Endothelial cell of umbilical vein (primary cell): ENCODE measurements around the gene PGS1. TPM values are rescaled to one million over a fixed set of nuclear protein-coding genes. Genes with fewer than 3 reads are reported as not detected.

Experiments
- BruUV-seq: library from RNA; stranded (reverse); fragments of 400-500 nt; replicated peaks from 2 replicates; lab custom pipeline; 2021; lab: Mats Ljungman, UMichigan
- CTCF ChIA-PET: fragments of 300-600, 350-600 bp; sonication (Branson Sonifier 250); formaldehyde crosslinking; loops from one replicate; lab custom pipeline; 2021; ENCODE audit warnings: antibody characterized with exemption, inconsistent platforms; lab: Charles Lee
- POLR2A ChIA-PET: fragments of 300-600, 350-600 bp; sonication (Branson Sonifier 250); formaldehyde crosslinking; loops from one replicate; lab custom pipeline; 2021; ENCODE audit warnings: antibody characterized with exemption, inconsistent platforms; lab: Charles Lee
- DNase-seq: peaks from one replicate; pipeline ENCODE4 v3.0.0-alpha.2; 2011; ENCODE audit warnings: low read depth, low spot score
- FAIRE-seq: peaks from 2 replicates; lab custom pipeline; 2011; peaks lifted over from hg19 to GRCh38; lab: Jason Lieb, UNC
- H2AFZ ChIP-seq: 2 replicates; pipeline ENCODE4 v1.6.0; 2012; ENCODE audit warnings: low read depth, low read length, control low read depth, inconsistent platforms
- H3K27ac ChIP-seq: 2 replicates; pipeline ENCODE4 v1.5.1; 2011; ENCODE audit warnings: low read depth, mild to moderate bottlenecking, control low read depth, low read length, moderate library complexity; ENCODE audit not compliant: insufficient read depth
- H3K27me3 ChIP-seq, 2 experiments: 2 replicates each; pipeline versions ENCODE4 v1.6.0 to v1.6.1; 2011; ENCODE audit warnings: low read length in 2 of 2, mixed read lengths in 1 of 2; ENCODE audit not compliant: control insufficient read depth in 2 of 2, insufficient read depth in 2 of 2
- H3K36me3 ChIP-seq, 2 experiments: 2 replicates in 1 of 2; 3 replicates in 1 of 2; pipeline ENCODE4 v1.5.1; 2011; ENCODE audit warnings: low read length in 2 of 2, mild to moderate bottlenecking in 1 of 2, moderate library complexity in 1 of 2; ENCODE audit not compliant: control insufficient read depth in 2 of 2, insufficient read depth in 2 of 2; ENCODE audit errors: extremely low read depth in 1 of 2
- H3K4me1 ChIP-seq: 3 replicates; pipeline ENCODE4 v1.5.1; 2011; ENCODE audit warnings: mild to moderate bottlenecking, low read length; ENCODE audit not compliant: control insufficient read depth, insufficient read depth; ENCODE audit errors: extremely low read depth
- H3K4me2 ChIP-seq: 2 replicates; pipeline ENCODE4 v1.6.1; 2011; ENCODE audit warnings: low read length, control low read depth, mixed read lengths; ENCODE audit not compliant: insufficient read depth
- H3K4me3 ChIP-seq, 3 experiments: fragments of 200-600 bp in 1 of 3; sonication (generic), shearing (Covaris generic) in 1 of 3; replicated peaks in 1 of 3; 2 replicates each; pipeline ENCODE4 v1.5.1; 2011 to 2016; ENCODE audit warnings: control low read depth in 3 of 3, low read length in 3 of 3, mild to moderate bottlenecking in 2 of 3, inconsistent platforms in 1 of 3, low read depth in 1 of 3, moderate library complexity in 1 of 3; ENCODE audit not compliant: insufficient read depth in 1 of 3
- H3K79me2 ChIP-seq: 2 replicates; pipeline ENCODE4 v1.6.0; 2012; ENCODE audit warnings: low read length, inconsistent platforms; ENCODE audit not compliant: control insufficient read depth, insufficient read depth
- H3K9ac ChIP-seq: replicated peaks from 2 replicates; pipeline ENCODE3; 2011; ENCODE audit warnings: low read length, control low read depth; ENCODE audit not compliant: insufficient read depth; ENCODE audit errors: extremely low read depth
- H3K9me1 ChIP-seq: replicated peaks from 3 replicates; pipeline ENCODE4 v1.6.0; 2011; ENCODE audit warnings: mild to moderate bottlenecking, low read length; ENCODE audit not compliant: control insufficient read depth, insufficient read depth; ENCODE audit errors: extremely low read depth
- H3K9me3 ChIP-seq: replicated peaks from 2 replicates; pipeline ENCODE4 v1.5.1; 2012; ENCODE audit warnings: low read length, inconsistent platforms; ENCODE audit not compliant: control insufficient read depth, insufficient read depth
- H4K20me1 ChIP-seq: replicated peaks from 2 replicates; pipeline ENCODE3; 2011; ENCODE audit warnings: mild to moderate bottlenecking, low read length; ENCODE audit not compliant: control insufficient read depth, insufficient read depth; ENCODE audit errors: extremely low read depth
- EZH2 ChIP-seq: IDR thresholded peaks from 2 replicates; pipeline ENCODE4 v1.6.1; 2012; ENCODE audit warnings: borderline replicate concordance, low read depth, mild to moderate bottlenecking, moderate library complexity, low read length, inconsistent platforms; ENCODE audit not compliant: severe bottlenecking
- FOS ChIP-seq: IDR thresholded peaks from 2 replicates; pipeline ENCODE4 v1.6.1; 2011; ENCODE audit warnings: mild to moderate bottlenecking, low read length, moderate library complexity, borderline replicate concordance; ENCODE audit not compliant: insufficient read depth
- GATA2 ChIP-seq: IDR thresholded peaks from 2 replicates; pipeline ENCODE4 v1.7.0; 2011; ENCODE audit warnings: low read depth, mild to moderate bottlenecking, moderate library complexity, mixed read lengths, low read length; ENCODE audit not compliant: insufficient read length, insufficient read depth
- JUN ChIP-seq: IDR thresholded peaks from 2 replicates; pipeline ENCODE4 v1.6.1; 2011; ENCODE audit warnings: borderline replicate concordance, low read depth; ENCODE audit not compliant: insufficient read length, insufficient read depth
- MYC ChIP-seq: IDR thresholded peaks from one replicate; pipeline ENCODE4 v1.6.1; 2011; ENCODE audit warnings: mild to moderate bottlenecking, low read depth, low read length
- POLR2A ChIP-seq: IDR thresholded peaks from 2 replicates; pipeline ENCODE4 v1.6.1; 2012; ENCODE audit warnings: low read depth, mild to moderate bottlenecking, control low read depth, low read length
- POLR2AphosphoS5 ChIP-seq: IDR thresholded peaks from 2 replicates; pipeline ENCODE4 v1.6.1; 2012; ENCODE audit warnings: low read depth, mild to moderate bottlenecking, control low read depth, low read length, moderate library complexity; ENCODE audit not compliant: insufficient read depth
- dilution Hi-C: fragments of 300-500 bp; cut with MboI; formaldehyde crosslinking; loops from one replicate; pipeline ENCODE4 v1.15.0; 2019; ENCODE audit warnings: low sequenced_read_pairs; ENCODE audit not compliant: extremely low pct_ligation_motif_present
- intact Hi-C: fragments of 100-400 bp; cut with micrococcal nuclease; formaldehyde crosslinking; loops from one replicate; pipeline ENCODE4 v1.10.0; 2022
- polyA plus RNA-seq, 4 experiments: library from polyadenylated mRNA; depleted of rRNA in 3 of 4; stranded (reverse) in 3 of 4; unstranded in 1 of 4; fragments of >200 nt; gene quantifications; 2 replicates each; pipeline versions ENCODE4 v1.2.1 to v1.2.3, GENCODE V29; 2011 to 2012; ENCODE audit warnings: missing spikeins in 1 of 4
- total RNA-seq: library from RNA; stranded (reverse); gene quantifications from 2 replicates; pipeline ENCODE4 v1.2.3, GENCODE V29; 2021
- TF ChIP-seq, protein P1 (sequence below), 2 donors: IDR thresholded peaks; 1 replicate in 1 of 2; 2 replicates in 1 of 2; pipeline ENCODE4 v1.5.1; 2011; ENCODE audit warnings: low read length in 2 of 2, mild to moderate bottlenecking in 2 of 2, moderate library complexity in 2 of 2, control low read depth in 1 of 2, inconsistent platforms in 1 of 2, low read depth in 1 of 2; ENCODE audit not compliant: insufficient read depth in 1 of 2; ENCODE audit errors: extremely low read depth in 1 of 2
- TF ChIP-seq, protein P2 (sequence below): IDR thresholded peaks from 2 replicates; pipeline ENCODE4 v1.6.1; 2011; ENCODE audit not compliant: insufficient read depth, insufficient read length

The PGS1 gene
- total and polyA plus RNA-seq, 2 donors (not counting 3 experiments of a cell fraction or from before 2014, with no cell fraction given), result 50.8 to 66.0 TPM

DNA sequence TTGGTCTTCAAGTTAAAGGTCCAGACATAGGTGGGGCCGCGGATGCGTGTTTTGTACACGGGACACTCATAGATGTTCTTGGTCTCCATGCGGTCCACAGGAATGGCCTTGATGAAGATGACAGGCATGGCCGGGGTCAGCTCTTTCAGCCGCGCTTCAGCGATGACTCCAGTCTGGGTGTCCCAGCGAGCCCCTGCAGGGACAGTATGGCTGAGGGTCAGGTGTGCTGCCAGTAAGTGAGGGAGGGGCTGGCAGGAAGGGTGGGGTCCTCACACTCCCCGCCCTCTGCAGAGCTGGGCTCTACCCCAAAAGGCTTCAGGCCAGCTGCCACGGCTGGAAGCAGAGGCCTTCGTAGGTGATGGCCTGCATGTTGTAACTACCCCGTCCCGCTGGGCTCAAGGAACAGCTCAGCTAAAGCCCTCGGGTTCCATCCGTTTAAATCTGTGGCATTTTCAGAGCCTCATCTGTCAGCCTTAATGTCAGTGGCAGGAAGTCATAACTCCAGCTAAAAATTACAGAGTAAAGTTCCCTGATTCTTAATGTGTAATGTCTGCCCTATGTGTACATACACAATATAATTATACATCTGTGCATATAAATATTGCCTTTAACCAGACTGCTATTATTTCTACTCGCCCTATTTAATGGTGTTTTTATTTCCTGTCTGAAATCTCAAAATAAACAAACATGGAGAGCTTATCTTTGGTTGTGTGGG is 45.7 kb downstream of the PGS1 start:
- CTCF ChIA-PET, result interaction anchor here (1.2 to 5.4 kb wide), 3 partner anchors 36 to 174 kb away, joined by 3 to 184 read pairs (median 3); partner anchors contain the start of gene SOCS3
- POLR2A ChIA-PET, result no interaction called here
- no peak for FAIRE-seq
- Histone ChIP-seq H3K4me3 (no peak overlapping the region), H3K27me3 (no peaks in the 10 kb centered on the region), H3K9me1 (no peaks in the 10 kb centered on the region), H3K9ac (no peak overlapping the region), H4K20me1 (no peaks in the 10 kb centered on the region), H3K79me2 (no peaks in the 10 kb centered on the region), H3K27ac (no peak overlapping the region), H3K36me3 (peaks cover 17 to 48% of the 10 kb centered on the region in 2 experiments), H3K4me2 (no peak overlapping the region), H2AFZ (no peak overlapping the region), H3K4me1 (no peaks in the 10 kb centered on the region), H3K9me3 (no peaks in the 10 kb centered on the region)
- no TSS peak for BruUV-seq
- no peak for DNase-seq
- TF ChIP-seq, protein P1, sequence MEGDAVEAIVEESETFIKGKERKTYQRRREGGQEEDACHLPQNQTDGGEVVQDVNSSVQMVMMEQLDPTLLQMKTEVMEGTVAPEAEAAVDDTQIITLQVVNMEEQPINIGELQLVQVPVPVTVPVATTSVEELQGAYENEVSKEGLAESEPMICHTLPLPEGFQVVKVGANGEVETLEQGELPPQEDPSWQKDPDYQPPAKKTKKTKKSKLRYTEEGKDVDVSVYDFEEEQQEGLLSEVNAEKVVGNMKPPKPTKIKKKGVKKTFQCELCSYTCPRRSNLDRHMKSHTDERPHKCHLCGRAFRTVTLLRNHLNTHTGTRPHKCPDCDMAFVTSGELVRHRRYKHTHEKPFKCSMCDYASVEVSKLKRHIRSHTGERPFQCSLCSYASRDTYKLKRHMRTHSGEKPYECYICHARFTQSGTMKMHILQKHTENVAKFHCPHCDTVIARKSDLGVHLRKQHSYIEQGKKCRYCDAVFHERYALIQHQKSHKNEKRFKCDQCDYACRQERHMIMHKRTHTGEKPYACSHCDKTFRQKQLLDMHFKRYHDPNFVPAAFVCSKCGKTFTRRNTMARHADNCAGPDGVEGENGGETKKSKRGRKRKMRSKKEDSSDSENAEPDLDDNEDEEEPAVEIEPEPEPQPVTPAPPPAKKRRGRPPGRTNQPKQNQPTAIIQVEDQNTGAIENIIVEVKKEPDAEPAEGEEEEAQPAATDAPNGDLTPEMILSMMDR (IDR thresholded peaks at IDR 0.05; ENCODE audit: extremely low read depth in 1 of 2, insufficient read depth in 1 of 2, low read depth in 1 of 2, low read length in 2 of 2), result no peak
- TF ChIP-seq, protein P2, sequence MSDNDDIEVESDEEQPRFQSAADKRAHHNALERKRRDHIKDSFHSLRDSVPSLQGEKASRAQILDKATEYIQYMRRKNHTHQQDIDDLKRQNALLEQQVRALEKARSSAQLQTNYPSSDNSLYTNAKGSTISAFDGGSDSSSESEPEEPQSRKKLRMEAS, result no peak
- no peak for TF ChIP-seq POLR2AphosphoS5
- no peak for TF ChIP-seq EZH2
- no peak for TF ChIP-seq MYC
- TF ChIP-seq POLR2A, result no peak
- no peak for TF ChIP-seq FOS
- no peak for TF ChIP-seq JUN
- TF ChIP-seq GATA2, result no peak
- dilution Hi-C loops (no loop called here), intact Hi-C loops (no loop called here)
